ENCODE data around the gene SMYD3. TPM values are rescaled to one million over a fixed set of nuclear protein-coding genes. Genes with fewer than 3 reads are reported as not detected.

The SMYD3 gene
- polyA plus RNA-seq, 1 donor from 2014 or later: 48.6 TPM

GRCh38 chr1:246037832-246038231 lies 469.2 kb downstream of the SMYD3 start:
- Histone ChIP-seq H3K9ac (ENCODE audit: low read length) (no peak overlapping the region), H3K27ac (ENCODE audit: low read length) (no peak overlapping the region), H2AFZ (ENCODE audit: low read depth, low read length) (no peak overlapping the region), H3K9me3 (ENCODE audit: low read length) (no peaks in the 10 kb centered on the region), H3F3A (ENCODE audit: insufficient read depth, low read length, poor library complexity, severe bottlenecking) (no peaks in the 10 kb centered on the region), H3K9me2 (ENCODE audit: insufficient read depth, low read length) (no peaks in the 10 kb centered on the region), H4K20me1 (ENCODE audit: insufficient read depth) (no peaks in the 10 kb centered on the region), H3K4me2 (ENCODE audit: low read length) (no peak overlapping the region), H3K27me3 (ENCODE audit: insufficient read depth, low read depth, low read length) (no peaks in the 10 kb centered on the region), H3K4me3 (ENCODE audit: low read length) (no peak overlapping the region), H3K36me3 (ENCODE audit: insufficient read depth, low read length) (no peaks in the 10 kb centered on the region), H3K79me2 (replicated peaks; ENCODE audit: insufficient read depth, low read length) (no peaks in the 10 kb centered on the region)
- TF ChIP-seq POLR2AphosphoS5 (IDR thresholded peaks at IDR 0.05) (no peak), MXI1 (conservative IDR thresholded peaks at IDR 0.05; ENCODE audit: poor library complexity, severe bottlenecking) (no peak), REST (IDR thresholded peaks at IDR 0.05; ENCODE audit: borderline replicate concordance) (no peak), EP300 (conservative IDR thresholded peaks at IDR 0.05; ENCODE audit: poor library complexity, severe bottlenecking) (no peak), SMC3 (conservative IDR thresholded peaks at IDR 0.05; ENCODE audit: poor library complexity) (no peak), EZH2 (IDR thresholded peaks at IDR 0.05; ENCODE audit: borderline replicate concordance, insufficient read depth, low read length, poor library complexity, severe bottlenecking) (no peak), RAD21 (conservative IDR thresholded peaks at IDR 0.05) (no peak), TAF1 (IDR thresholded peaks at IDR 0.05; ENCODE audit: low read depth) (no peak), CTCF (IDR thresholded peaks at IDR 0.05; ENCODE audit: poor library complexity, severe bottlenecking) (no peak)

GRCh38 chr1:246036175-246036574 lies 470.9 kb downstream of the SMYD3 start:
- no peaks in the 10 kb centered on the region for H3K79me2 ChIP-seq (replicated peaks; ENCODE audit: insufficient read depth, low read length)
- H3K27me3 ChIP-seq (ENCODE audit: insufficient read depth, low read depth, low read length): no peaks in the 10 kb centered on the region
- H3K9me3 ChIP-seq (ENCODE audit: low read length): no peaks in the 10 kb centered on the region
- no peak overlapping the region for H3K4me2 ChIP-seq (ENCODE audit: low read length)
- H2AFZ ChIP-seq (ENCODE audit: low read depth, low read length): no peak overlapping the region
- no peak overlapping the region for H3K9ac ChIP-seq (ENCODE audit: low read length)
- no peak overlapping the region for H3K27ac ChIP-seq (ENCODE audit: low read length)
- no peaks in the 10 kb centered on the region for H3F3A ChIP-seq (ENCODE audit: insufficient read depth, low read length, poor library complexity, severe bottlenecking)
- H3K9me2 ChIP-seq (ENCODE audit: insufficient read depth, low read length): no peaks in the 10 kb centered on the region
- no peak overlapping the region for H3K4me3 ChIP-seq (ENCODE audit: low read length)
- H3K36me3 ChIP-seq (ENCODE audit: insufficient read depth, low read length): no peaks in the 10 kb centered on the region
- H4K20me1 ChIP-seq (ENCODE audit: insufficient read depth): no peaks in the 10 kb centered on the region
- TF ChIP-seq MXI1 (conservative IDR thresholded peaks at IDR 0.05; ENCODE audit: poor library complexity, severe bottlenecking) (no peak), POLR2AphosphoS5 (IDR thresholded peaks at IDR 0.05) (no peak), EZH2 (IDR thresholded peaks at IDR 0.05; ENCODE audit: borderline replicate concordance, insufficient read depth, low read length, poor library complexity, severe bottlenecking) (no peak), TAF1 (IDR thresholded peaks at IDR 0.05; ENCODE audit: low read depth) (no peak), REST (IDR thresholded peaks at IDR 0.05; ENCODE audit: borderline replicate concordance) (no peak), CTCF (IDR thresholded peaks at IDR 0.05; ENCODE audit: poor library complexity, severe bottlenecking) (no peak), EP300 (conservative IDR thresholded peaks at IDR 0.05; ENCODE audit: poor library complexity, severe bottlenecking) (no peak), SMC3 (conservative IDR thresholded peaks at IDR 0.05; ENCODE audit: poor library complexity) (no peak), RAD21 (conservative IDR thresholded peaks at IDR 0.05) (no peak)

All from neural cell (in vitro differentiated cells).